Superior temporal gyrus (tissue), 1 donor: ENCODE measurements around the gene IL37.

Experiments used
- DNase-seq: peaks from one replicate; pipeline ENCODE4 v3.0.0-alpha.2; 2016; ENCODE audit errors: extremely low spot score

The IL37 gene

DNA sequence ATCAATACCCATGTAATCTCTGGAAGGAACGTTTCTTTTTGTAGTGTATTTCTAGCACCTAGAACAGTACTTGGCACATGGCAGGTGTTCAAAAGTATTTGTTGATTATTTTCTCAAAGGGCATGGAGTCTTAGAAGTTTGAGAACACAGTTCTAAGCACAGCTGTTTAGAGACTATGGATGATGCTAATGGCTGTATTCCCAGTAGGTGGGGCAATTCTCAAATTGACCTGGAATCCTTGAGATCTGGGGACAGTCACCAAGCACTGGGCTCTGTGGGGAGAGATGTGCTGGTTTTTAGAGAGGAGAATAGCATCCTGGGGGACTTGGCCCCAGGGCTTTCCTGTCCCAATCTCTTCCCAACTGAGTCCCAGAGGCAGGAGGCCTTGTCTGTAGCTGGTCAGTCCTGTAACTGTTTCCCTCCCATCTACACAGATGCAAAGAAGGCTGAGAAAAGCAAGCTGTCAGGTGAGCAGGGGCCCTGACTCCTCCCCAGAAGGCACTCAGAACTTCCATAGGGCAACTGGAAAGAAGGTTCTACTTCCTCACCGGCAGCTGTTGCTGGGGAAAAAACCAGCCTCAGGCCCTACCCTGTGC, 49.4 kb downstream of the IL37 start:
- DNase-seq, result no peak

- no peak for DNase-seq
Observed at GRCh38 chr2:112962308-112963175, 51.6 kb downstream of the IL37 start.

DNA sequence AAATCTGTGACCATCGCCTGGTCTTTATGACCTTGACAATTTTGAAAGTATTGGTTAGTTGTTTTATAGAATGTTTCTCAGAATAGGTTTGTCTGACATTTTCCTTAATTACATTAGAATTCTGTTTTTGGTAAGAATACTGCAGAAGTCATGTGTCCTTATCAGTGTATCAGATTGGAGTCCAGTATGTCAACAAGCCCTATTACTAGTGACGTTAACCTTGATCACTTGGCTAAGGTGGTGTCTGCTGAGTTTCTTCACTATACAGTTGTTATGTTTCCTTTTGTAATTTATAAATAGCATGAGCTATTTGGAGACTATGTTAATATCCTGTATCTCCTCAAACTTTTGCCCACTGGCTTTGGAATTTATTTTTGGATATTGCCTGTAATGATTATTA, 56.1 kb downstream of the IL37 start:
- DNase-seq, result no peak
